Retinal pigment epithelial cell (primary cell): ENCODE data around the gene CTXN3.

Experiments
- DNase-seq: peaks from one replicate; pipeline ENCODE4 v3.0.0-alpha.2; 2010; ENCODE audit warnings: low read depth
- H3K4me3 ChIP-seq: 2 replicates; pipeline ENCODE4 v1.5.1; 2011; ENCODE audit warnings: mild to moderate bottlenecking, low read length, control low read depth, moderate library complexity
- TF ChIP-seq, protein P1 (sequence below): conservative IDR thresholded peaks from 2 replicates; pipeline ENCODE4 v1.5.1; 2011; ENCODE audit warnings: low read depth, low read length, control low read depth, inconsistent platforms

Gene CTXN3

DNA sequence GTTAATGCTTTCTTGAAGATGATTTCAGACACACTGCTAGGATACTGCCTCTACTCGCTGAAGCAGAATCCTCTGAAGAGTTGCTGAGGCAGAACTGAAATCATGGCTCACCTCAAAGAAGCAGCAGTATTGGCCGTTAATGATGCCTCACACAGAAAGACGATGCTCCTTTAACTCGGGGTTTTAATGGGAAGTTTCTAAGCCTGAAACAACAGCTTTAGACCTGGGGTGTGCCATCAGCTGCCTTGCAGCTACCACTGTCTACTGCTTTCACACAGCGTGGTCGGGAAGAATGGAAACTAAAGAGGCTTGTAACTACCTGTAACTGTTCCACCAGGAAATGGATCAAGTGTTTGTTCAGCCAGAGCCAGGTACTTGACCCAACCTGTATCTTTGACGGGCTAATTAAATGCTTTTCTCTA, at the start of gene CTXN3:
TSS of gene CTXN3 (plus strand) at position 65 of the 422 bp plus-strand sequence. CDS start 8,440 bp downstream, outside the sequence.
- no peak within 1 kb of the TSS for H3K4me3 ChIP-seq
- TF ChIP-seq, protein P1, sequence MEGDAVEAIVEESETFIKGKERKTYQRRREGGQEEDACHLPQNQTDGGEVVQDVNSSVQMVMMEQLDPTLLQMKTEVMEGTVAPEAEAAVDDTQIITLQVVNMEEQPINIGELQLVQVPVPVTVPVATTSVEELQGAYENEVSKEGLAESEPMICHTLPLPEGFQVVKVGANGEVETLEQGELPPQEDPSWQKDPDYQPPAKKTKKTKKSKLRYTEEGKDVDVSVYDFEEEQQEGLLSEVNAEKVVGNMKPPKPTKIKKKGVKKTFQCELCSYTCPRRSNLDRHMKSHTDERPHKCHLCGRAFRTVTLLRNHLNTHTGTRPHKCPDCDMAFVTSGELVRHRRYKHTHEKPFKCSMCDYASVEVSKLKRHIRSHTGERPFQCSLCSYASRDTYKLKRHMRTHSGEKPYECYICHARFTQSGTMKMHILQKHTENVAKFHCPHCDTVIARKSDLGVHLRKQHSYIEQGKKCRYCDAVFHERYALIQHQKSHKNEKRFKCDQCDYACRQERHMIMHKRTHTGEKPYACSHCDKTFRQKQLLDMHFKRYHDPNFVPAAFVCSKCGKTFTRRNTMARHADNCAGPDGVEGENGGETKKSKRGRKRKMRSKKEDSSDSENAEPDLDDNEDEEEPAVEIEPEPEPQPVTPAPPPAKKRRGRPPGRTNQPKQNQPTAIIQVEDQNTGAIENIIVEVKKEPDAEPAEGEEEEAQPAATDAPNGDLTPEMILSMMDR, result no peak
- no peak for DNase-seq

DNA sequence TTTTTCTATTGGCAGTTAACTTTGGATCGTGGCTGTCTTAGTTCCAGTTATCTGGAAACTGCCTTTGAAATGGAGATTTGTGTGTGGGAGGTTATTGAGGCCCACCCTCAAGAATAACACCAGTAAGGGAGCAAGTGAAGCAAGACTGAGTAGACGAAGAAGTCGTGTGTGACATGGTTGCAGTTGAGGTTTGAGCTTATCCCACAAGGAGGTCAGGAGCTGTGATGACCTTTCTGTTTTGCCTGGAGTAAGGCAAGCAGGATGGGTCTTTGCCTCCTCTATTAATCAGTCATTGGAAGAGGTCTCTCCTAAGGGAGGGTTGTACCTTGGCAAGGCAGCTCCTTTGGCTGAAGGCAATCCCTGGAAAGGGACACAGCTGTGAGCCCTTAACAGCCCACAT, 49.6 kb upstream of the CTXN3 start:
- TF ChIP-seq, protein P1, result no peak
- DNase-seq, result no peak
- H3K4me3 ChIP-seq, result no peak overlapping the region

DNA sequence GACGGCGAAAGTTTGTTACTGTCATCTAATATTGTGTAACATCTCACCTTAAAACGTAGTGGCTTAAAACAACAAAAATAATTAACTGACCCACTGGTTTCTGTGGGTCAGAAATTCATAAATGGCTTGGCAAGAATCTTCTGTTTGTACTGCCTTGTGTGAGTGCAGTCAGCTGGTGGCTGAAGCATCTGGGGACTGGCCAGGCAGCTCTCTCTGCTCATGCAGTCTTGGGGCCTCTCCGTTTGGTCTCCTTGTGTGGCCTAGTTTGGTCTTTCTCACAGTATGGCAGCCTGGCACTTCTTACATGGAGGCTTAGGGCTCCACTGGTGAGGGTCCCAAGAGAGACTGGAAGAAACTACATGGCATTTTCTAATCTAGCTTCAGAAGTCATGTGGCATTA, 49.0 kb upstream of the CTXN3 start:
- DNase-seq, result no peak
- TF ChIP-seq, protein P1, result no peak

DNA sequence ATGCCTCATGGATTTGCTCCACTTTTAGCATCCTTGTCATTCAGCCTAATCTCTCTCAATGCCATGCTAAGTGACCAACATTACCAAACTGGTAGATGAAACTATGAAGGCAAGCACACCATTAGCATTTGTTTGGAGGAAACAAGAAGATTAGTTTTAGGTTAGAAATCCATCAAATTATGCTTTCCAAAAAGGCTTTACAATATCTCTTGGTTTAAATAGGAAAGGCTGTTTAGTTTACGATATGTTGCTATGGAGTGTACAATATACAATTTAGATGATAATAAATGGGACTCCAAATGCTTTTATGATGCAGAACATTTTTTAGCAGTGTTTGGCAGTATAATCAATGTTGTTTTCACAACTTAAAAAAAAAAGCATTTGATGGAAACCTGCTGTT, 47.8 kb upstream of the CTXN3 start:
- TF ChIP-seq, protein P1, result no peak
- DNase-seq, result no peak
- no peak overlapping the region for H3K4me3 ChIP-seq

More for the DNA sequence above, 49.0 kb upstream of the CTXN3 start:
- no peak overlapping the region for H3K4me3 ChIP-seq

DNA sequence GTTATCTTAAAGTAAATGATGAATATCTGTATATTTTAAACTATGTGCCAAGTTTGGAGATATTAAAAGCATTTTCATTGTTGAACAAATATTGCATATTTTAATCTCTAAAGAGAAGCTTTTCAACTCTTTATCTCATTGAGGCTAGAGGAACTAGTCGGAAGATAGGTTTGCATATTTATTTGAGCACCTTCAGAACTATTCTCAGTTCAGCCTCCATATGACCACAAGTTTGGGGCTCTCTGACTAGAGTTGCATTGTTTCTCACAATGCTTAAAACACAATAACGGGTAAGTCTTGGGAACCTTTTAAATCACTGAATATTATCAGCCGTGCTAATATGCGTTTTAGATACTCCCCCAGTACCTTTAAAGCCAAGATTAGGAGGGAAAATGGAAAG, 47.3 kb upstream of the CTXN3 start:
- no peak overlapping the region for H3K4me3 ChIP-seq
- DNase-seq, result no peak
- TF ChIP-seq, protein P1, result no peak

DNA sequence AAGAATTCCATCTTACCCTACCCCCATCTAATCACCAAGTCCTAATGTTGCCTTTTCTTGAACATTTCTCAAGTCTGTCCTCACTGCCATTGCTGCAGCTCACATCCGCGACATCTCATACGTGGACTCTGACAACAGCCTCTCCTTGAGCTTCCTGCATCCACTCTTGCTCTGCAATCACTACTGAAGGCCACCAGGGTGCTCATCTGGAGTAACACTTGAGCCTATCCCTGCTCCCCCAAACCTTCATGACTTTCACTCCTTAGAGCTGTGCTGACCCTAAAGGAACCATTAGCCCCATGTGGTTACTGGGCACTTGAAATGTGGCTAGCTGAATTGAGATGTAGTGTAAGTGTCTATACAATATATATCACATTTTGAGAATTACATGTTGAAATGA, 46.4 kb upstream of the CTXN3 start:
- no peak overlapping the region for H3K4me3 ChIP-seq
- DNase-seq, result no peak
- TF ChIP-seq, protein P1, result no peak

DNA sequence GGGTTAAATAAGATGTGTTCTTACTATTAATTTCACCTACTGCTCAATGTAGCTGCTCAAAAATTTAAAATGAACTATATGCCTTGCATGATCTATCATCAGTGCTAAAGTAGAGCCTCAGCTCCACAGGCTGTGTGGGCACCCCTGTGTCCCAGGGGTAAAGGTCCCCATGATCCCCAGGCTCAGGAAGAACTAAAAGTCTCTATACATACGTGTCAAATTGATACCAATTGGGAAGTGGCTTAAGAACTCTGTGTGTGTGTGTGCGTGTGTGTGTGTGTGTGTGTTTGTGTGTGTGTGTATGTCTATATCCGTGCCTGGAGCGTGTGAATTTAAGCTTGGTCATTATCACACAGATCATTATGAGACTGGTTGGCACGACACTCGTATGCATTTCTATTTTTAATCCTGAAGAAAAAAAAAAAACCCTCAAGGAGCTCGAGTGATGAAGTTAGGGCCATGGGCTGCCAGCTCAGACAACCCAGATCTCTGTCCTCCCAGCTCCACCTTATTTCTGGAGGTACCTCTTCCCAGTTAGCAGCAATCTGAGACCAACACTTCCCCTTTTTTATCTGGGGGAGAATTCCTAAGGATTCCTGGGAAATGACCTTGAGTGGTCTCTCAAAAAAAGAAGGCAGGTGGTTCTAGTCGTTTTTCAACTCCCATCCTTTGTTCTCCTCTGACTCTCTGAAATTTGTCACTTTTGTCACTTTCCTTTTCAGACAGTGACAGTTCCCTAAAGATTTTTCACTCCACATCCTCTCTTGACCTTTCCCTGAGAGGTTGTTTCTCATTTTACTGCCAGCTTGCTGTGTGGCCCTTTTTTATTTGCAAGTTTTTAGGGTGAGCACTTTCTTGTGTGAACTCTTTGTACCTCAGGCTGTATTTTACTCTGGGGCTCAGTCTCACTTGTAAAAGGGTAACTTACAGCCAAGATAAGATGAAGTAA, 45.7 kb upstream of the CTXN3 start:
- no peak overlapping the region for H3K4me3 ChIP-seq
- DNase-seq, result no peak
- TF ChIP-seq, protein P1, result no peak
